Breast epithelium (tissue), 3 donors: Measurements from ENCODE around the gene CHFR.

Experiments
- CTCF ChIP-seq, 3 donors: fragments of 450-650 bp; IDR thresholded peaks; one replicate each; pipeline ENCODE4 v1.5.1; 2016 to 2017; ENCODE audit warnings: antibody characterized with exemption in 3 of 3, mild to moderate bottlenecking in 3 of 3, moderate library complexity in 3 of 3
- POLR2A ChIP-seq: fragments of 450-650 bp; IDR thresholded peaks from one replicate; pipeline ENCODE4 v1.6.1; 2016; ENCODE audit warnings: antibody characterized with exemption, mild to moderate bottlenecking, moderate library complexity
- POLR2AphosphoS5 ChIP-seq, 3 donors: sonication (generic); formaldehyde crosslinking; IDR thresholded peaks; one replicate each; pipeline ENCODE4 v1.6.1; 2017; ENCODE audit warnings: antibody characterized with exemption in 3 of 3

DNA sequence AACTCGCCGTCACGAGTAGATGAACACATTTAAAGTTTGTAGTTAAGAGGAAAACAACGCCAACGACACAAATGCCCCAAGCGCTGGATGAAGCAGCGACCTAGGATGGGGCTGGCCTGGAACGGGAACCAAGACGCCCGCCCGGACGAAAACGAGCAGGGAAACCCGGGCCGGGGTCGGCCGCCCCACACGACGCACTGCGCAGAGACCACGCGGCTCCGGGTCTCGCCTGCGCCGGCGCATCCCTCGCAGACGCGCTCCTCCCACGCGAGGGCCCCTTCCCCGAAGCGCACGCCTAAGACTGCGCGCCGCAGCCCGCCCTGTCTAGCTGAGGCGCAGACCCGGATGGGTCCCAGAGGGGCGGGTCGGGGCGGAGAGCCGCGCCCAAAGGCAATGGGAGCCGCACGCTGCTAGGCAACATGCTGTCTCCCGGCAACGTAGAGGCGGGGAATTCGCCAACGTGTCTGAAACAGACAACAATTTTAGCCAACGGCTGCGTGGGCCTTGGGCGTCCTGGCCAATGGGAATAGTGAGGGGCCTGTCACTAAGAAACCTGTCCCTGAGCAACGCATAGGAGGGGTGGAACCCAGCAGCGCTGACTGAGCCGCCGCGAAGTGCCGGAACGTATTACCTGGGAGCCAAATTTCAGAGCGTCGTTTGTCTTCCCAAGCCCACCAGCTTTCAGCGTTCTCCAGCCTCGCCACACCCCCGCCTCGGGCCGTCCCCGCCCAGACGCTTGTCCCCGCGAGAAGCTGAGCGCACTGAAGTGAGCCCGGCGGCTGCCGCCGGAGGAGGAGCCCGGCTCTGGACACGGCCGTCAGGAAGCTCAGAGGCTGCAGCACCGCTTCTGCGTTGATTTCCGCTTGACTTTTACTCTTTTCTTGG, 21.0 kb upstream of the CHFR start:
- peak in 1 of 3 donors; percentile 12 for TF ChIP-seq CTCF (IDR thresholded peaks at IDR 0.05)
- peak; percentile 61 to 85 (median 73) for TF ChIP-seq POLR2AphosphoS5 (IDR thresholded peaks at IDR 0.05)
- peak; percentile 61 for TF ChIP-seq POLR2A
